GM18505 (cell line): ENCODE results near the gene KATNB1.
"Not testable (repeated sequence)": the region's sequence is repeated elsewhere in the genome, so short reads cannot be mapped to it uniquely, and the experiment has no call there.

ENCODE experiments used
- ATAC-seq: cut with Tn5 transposase; IDR thresholded peaks from one replicate; pipeline ENCODE4 v1.9.1; 2021; ENCODE audit not compliant: unreplicated experiment
- POLR2A ChIP-seq: IDR thresholded peaks from 4 replicates; pipeline ENCODE4 v1.6.1; 2011; ENCODE audit warnings: borderline replicate concordance; ENCODE audit not compliant: insufficient read depth, insufficient read length; ENCODE audit errors: extremely low read depth

Gene KATNB1

DNA sequence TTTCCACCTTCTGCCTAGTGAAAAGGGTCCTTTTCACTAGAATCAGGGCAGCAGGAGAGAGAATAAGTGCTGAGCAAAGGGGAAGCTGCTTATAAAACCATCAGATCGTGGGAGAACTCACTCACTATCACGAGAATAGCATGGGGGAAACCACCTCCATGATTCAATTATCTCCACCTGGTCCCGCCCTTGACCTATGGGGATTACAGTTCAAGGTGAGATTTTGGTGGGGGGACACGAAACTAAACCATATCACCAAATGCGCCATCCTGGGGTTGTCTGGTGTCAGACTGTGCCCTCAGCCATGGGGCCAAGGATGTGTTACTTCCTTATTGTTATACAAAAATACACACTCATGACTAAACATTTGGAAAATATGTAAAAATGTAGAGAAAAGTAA, 10.4 kb upstream of the KATNB1 start:
- no peak for ATAC-seq
- TF ChIP-seq POLR2A = no peak

DNA sequence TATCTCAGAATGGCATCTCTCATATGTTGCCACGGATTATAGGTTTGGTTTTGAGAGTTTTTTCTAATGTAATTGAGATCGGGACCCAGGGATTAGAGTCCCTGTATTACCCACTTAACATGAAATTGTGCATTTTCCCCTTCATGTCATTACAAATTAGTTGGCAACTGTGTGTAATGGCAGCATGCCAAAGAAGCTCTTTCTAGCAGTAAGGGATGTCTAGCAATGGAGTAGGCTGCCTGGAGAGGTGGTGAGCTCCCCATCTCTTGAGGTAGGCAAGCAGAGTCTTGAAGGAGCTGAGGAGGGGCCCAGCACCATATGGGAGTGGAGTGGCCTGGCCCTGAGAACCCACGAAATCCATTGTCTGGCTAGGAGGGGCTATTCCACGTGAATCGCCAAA, 10.0 kb upstream of the KATNB1 start:
- no peak for TF ChIP-seq POLR2A
- no peak for ATAC-seq

- no peak for TF ChIP-seq POLR2A
- no peak for ATAC-seq
These were observed 9.6 kb upstream of the KATNB1 start for GRCh38 chr16:57725976-57726375.

DNA sequence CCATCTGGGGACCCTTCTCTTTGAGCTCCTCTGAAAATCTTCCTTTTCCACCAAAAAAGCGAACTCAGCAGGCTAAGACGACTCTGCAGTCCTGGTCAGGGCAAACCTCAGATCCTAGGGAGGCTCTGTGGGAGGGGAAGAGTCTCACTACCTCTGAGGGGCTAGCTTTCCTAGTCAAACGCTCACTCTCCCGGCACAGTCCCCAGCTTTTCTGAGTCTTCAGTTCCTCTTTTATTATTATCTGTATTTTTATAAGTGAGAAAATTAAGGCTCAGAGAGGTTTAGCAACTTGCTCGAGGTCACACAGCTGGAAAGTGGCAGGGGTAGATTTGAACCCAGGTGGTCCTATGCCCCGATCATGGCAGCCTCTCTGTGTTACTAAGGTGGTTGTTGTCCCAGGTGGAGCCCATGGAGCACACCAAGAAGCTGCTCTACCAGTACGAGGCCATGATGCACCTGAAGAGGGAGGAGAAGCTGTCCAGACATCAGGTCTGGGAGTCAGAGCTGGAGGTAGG, 9.1 kb upstream of the KATNB1 start:
- no peak for TF ChIP-seq POLR2A
- no peak for ATAC-seq

- no peak for TF ChIP-seq POLR2A
- no peak for ATAC-seq
These were observed 8.0 kb upstream of the KATNB1 start for GRCh38 chr16:57727610-57728009.

- no peak for ATAC-seq
- TF ChIP-seq POLR2A = no peak
These were observed 7.0 kb upstream of the KATNB1 start for GRCh38 chr16:57728336-57729181.

DNA sequence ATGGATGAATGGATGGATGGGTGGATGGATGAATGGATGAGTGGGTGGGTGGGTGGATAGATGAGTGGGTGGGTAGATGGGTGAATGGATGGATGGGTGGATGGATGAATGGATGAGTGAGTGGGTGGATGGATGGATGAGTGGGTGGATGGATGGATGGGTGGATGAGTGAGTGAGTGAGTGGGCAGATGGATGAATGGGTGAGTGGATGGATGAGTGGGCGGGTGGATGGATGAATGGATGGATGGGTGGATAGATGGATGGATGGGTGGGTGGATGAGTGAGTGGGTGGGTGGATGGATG, 6.4 kb upstream of the KATNB1 start:
- no peak for TF ChIP-seq POLR2A
- no peak for ATAC-seq

GRCh38 chr16:57729852-57730251, 5.7 kb upstream of the KATNB1 start:
- ATAC-seq = not testable (repeated sequence)

- ATAC-seq = no peak
- TF ChIP-seq POLR2A = no peak
These were observed 4.5 kb upstream of the KATNB1 start for GRCh38 chr16:57730771-57731730.

DNA sequence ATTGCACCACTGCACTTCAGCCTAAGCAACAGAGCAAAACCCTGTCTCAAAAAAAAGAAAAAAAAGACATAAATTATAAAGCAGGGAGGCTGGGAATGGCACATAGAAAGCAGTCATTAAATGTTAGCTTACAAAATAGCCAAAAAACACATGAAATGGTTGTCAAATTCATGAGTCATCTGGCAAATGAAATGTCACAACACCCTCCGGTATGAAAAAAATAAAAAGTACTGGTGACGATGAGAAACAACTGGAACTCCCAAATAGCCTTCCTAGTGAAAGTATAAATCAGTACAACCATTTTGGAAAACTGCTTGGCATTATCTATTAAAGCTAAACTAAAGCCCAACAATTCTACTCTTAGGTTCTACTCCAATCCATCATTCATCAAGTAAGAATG, 3.5 kb upstream of the KATNB1 start:
- ATAC-seq = no peak
- no peak for TF ChIP-seq POLR2A

GRCh38 chr16:57732714-57733113, 2.9 kb upstream of the KATNB1 start:
- no peak for ATAC-seq
- TF ChIP-seq POLR2A = no peak

- ATAC-seq = no peak
- TF ChIP-seq POLR2A = no peak
These were observed 1.2 kb upstream of the KATNB1 start for GRCh38 chr16:57734308-57734924.
